ENCODE results near the gene OPRM1. TPM values are rescaled to one million over a fixed set of nuclear protein-coding genes. Genes with fewer than 3 reads are reported as not detected.
"Not testable (repeated sequence)": the region's sequence is repeated elsewhere in the genome, so short reads cannot be mapped to it uniquely, and the experiment has no call there.

OPRM1 gene
- total RNA-seq, 4 donors from 2014 or later: not detected

DNA sequence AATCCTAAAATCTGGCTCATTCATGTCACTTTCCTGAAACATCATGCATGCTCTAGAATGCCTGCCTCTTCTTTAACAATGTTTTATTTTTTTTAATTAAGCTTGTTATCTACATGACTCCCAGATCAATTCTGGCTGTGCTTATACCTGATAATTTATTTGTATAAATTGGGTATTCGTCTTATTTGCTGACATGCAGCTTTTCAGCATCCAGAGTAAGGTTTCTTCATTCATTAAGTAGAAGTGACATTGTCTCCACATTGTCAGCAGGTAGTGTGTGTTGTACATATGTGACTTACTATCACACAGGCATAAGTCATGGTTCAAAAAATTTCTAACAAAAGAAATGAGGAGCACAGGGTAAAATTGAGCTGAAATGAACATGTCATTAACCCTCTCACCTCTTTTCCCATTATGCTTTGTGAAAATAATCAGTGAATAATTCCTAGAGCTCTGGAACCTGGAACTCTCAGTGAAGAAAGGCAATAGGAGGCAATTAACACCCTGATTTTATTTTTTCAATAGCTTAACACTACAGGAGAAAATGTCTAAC is 157.4 kb downstream of the OPRM1 start:
- Histone ChIP-seq H3K36me3 (no peaks in the 10 kb centered on the region), H3K27me3 (no peaks in the 10 kb centered on the region), H3K4me1 (no peaks in the 10 kb centered on the region), H3K4me3 (no peak overlapping the region), H3K9me3 (no peaks in the 10 kb centered on the region), H3K27ac (no peak overlapping the region)
- no peak for DNase-seq
- TF ChIP-seq CTCF (IDR thresholded peaks at IDR 0.05): no peak
- TF ChIP-seq POLR2A (IDR thresholded peaks at IDR 0.05): no peak

DNA sequence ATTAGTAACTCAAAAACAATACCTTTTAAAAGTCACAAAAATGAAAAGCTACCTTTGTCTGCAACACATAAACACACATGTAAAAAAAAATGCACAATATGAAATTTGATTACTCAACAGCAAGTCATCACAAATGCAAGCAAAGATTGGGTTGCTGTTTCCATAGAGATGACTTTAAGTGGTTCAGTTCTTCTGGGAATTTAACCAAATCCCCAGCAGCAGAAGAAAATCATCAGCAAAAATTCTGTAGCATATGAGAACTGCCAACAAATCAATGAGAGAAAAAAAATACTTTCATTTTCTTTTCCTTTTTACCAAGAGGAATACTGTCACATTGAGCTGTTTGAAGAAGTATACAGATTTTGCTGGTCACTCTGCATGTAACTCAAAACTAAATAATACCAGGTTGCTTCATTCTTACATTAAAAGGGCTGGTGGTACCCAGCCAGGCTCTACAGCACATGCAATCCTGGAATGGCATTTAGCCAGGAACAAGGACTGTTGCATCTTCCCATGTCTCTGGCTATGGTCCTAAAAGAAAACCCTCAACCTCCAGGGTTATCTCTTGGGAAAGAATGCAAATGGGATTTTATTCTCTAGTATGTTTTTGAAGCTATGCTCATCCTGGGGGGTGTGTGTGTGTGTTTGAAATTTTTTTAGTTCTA is 158.3 kb downstream of the OPRM1 start:
- no peak for DNase-seq
- H3K27me3 ChIP-seq: no peaks in the 10 kb centered on the region
- H3K4me1 ChIP-seq: no peaks in the 10 kb centered on the region
- H3K27ac ChIP-seq: no peak overlapping the region
- no peaks in the 10 kb centered on the region for H3K36me3 ChIP-seq
- no peak overlapping the region for H3K4me3 ChIP-seq
- no peaks in the 10 kb centered on the region for H3K9me3 ChIP-seq
- TF ChIP-seq POLR2A (IDR thresholded peaks at IDR 0.05) (no peak), CTCF (IDR thresholded peaks at IDR 0.05) (no peak)

DNA sequence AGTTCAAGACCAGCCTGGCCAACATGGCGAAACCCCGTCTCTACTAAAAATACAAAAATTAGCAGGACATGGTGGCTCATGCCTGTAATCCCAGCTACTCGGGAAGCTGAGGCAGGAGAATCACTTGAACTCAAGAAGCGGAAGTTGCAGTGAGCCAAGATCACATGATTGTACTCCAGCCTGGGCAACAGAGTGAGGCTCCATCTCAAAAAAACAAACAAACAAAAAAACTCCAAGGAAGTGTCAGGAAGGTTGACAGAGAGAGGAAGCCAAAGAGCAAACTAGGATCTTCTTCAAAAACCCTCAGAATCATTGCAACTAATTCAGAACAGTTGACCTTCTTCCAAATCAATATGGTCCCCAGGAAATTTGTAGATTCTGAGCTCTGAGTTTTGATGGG is 162.6 kb downstream of the OPRM1 start:
- not testable (repeated sequence) for H3K36me3 ChIP-seq, H3K27ac ChIP-seq, H3K4me3 ChIP-seq, H3K27me3 ChIP-seq, H3K9me3 ChIP-seq, DNase-seq, H3K4me1 ChIP-seq

DNA sequence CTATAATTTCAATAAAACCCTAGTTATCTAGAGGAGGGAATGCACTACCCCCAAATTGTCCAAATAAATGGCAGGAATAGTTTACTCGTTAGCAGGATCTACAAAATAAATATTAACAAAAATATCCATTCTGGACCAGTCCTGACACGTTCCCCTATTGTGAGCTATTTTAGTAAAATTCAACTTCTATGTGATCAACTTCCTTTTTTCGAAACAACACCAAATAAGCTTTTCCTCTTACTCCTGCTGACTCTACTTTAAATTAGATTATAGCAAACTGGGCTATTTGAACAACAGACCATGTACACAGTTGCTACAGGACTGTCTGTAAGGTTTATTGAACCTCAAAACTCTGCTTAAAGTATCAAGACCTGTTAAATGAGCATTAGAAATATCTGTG is 163.3 kb downstream of the OPRM1 start:
- Histone ChIP-seq H3K27me3 (no peaks in the 10 kb centered on the region), H3K36me3 (no peaks in the 10 kb centered on the region), H3K4me1 (no peaks in the 10 kb centered on the region), H3K4me3 (no peak overlapping the region), H3K27ac (no peak overlapping the region), H3K9me3 (no peaks in the 10 kb centered on the region)
- TF ChIP-seq CTCF (IDR thresholded peaks at IDR 0.05): no peak
- no peak for TF ChIP-seq POLR2A (IDR thresholded peaks at IDR 0.05)
- DNase-seq: no peak

- Histone ChIP-seq H3K4me3 (no peak overlapping the region), H3K36me3 (no peaks in the 10 kb centered on the region), H3K9me3 (no peaks in the 10 kb centered on the region), H3K27ac (no peak overlapping the region), H3K27me3 (no peaks in the 10 kb centered on the region), H3K4me1 (no peaks in the 10 kb centered on the region)
- no peak for DNase-seq
- TF ChIP-seq CTCF (IDR thresholded peaks at IDR 0.05) (no peak), POLR2A (IDR thresholded peaks at IDR 0.05) (no peak)
Observed at GRCh38 chr6:154202958-154203357, 163.9 kb downstream of the OPRM1 start.

DNA sequence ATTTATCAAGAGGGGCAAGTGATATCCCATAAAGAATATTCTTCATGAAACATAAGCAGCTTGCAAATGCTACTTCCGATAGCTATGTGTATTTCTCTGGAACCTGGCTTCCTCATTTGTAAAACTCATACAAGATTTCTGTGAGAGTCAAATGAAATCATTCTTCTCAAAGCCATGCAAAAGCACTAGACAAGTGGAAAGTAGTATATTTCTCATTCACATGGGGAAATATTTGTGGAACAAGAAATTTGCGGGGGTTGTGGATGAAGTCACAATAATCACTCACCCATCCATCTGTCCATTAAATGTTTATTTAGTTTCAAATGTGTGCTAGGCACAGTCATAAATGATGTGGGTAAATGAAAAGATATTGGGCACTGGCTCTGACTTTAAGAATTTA is 167.1 kb downstream of the OPRM1 start:
- TF ChIP-seq POLR2A (IDR thresholded peaks at IDR 0.05): no peak
- TF ChIP-seq CTCF (IDR thresholded peaks at IDR 0.05): no peak
- H3K4me1 ChIP-seq: no peaks in the 10 kb centered on the region

More for the DNA sequence above, 167.1 kb downstream of the OPRM1 start:
- Histone ChIP-seq H3K9me3 (no peaks in the 10 kb centered on the region), H3K27ac (no peak overlapping the region), H3K4me3 (no peak overlapping the region), H3K36me3 (no peaks in the 10 kb centered on the region), H3K27me3 (no peaks in the 10 kb centered on the region)
- DNase-seq: no peak

Measured in Peyer's patch (tissue), 4 donors.